Measurements from ENCODE around the gene ARPIN. TPM values are rescaled to one million over a fixed set of nuclear protein-coding genes. Genes with fewer than 3 reads are reported as not detected.
A peak's percentile ranks its signal among the peaks of the same experiment; 100 is the strongest.
"Not testable (repeated sequence)": the region's sequence is repeated elsewhere in the genome, so short reads cannot be mapped to it uniquely, and the experiment has no call there.

The ARPIN gene
- total RNA-seq (2014; rRNA removed; shearing (Covaris generic)) (not detected in 2 replicates), total RNA-seq (2022) (not detected in 2 replicates), Bru-seq, nascent RNA (not detected), BruChase-seq, experiment 1, labeled RNA remaining after a 6-hour chase (percentile 11 among the genes with signal in this experiment), BruChase-seq, experiment 2, labeled RNA remaining after a 2-hour chase (not detected)
- long read RNA-seq: 0 reads

GRCh38 chr15:89912674-89913396 lies at the start of gene ARPIN:
Gene ARPIN (minus strand): TSS chr15:89912952. CDS start chr15:89912835, 117 bp downstream.
- H3K9me3 ChIP-seq (ENCODE audit: low read length): no peaks in the 10 kb centered on the region
- no peaks in the 10 kb centered on the region for H3K36me3 ChIP-seq (ENCODE audit: insufficient read depth, low read length)
- ChIA-PET CTCF (ENCODE audit: unreplicated experiment) (no interaction called here), POLR2A (no interaction called here)
- TF ChIP-seq EZH2phosphoT487 (IDR thresholded peaks at IDR 0.05; ENCODE audit: borderline replicate concordance, low read depth, low read length) (no peak), CTCF (conservative IDR thresholded peaks at IDR 0.05; ENCODE audit: low read length) (no peak)
- H3K79me2 ChIP-seq (ENCODE audit: insufficient read depth, low read depth, low read length): no peaks in the 10 kb centered on the region
- no peak within 1 kb of the TSS for H3K27ac ChIP-seq (ENCODE audit: low read depth, low read length, poor library complexity, severe bottlenecking)
- no peak within 1 kb of the TSS for H2AFZ ChIP-seq (ENCODE audit: low read length)
- no peaks in the 10 kb centered on the region for H4K20me1 ChIP-seq (ENCODE audit: insufficient read depth, low read length)
- DNase-seq (ENCODE audit: low spot score): no peak
- H3K4me1 ChIP-seq (ENCODE audit: insufficient read depth, low read length, poor library complexity, severe bottlenecking): no peaks in the 10 kb centered on the region
- no TSS peak for BruUV-seq (replicated peaks)
- no peaks in the 10 kb centered on the region for H3K9me2 ChIP-seq (ENCODE audit: insufficient read depth, low read length)
- intact Hi-C loops (cut with micrococcal nuclease; ENCODE audit: unreplicated experiment): no loop called here
- no peak within 1 kb of the TSS for H3K4me2 ChIP-seq (ENCODE audit: low read length)
- no peak within 1 kb of the TSS for H3K4me3 ChIP-seq (ENCODE audit: low read depth, low read length, poor library complexity, severe bottlenecking)

DNA sequence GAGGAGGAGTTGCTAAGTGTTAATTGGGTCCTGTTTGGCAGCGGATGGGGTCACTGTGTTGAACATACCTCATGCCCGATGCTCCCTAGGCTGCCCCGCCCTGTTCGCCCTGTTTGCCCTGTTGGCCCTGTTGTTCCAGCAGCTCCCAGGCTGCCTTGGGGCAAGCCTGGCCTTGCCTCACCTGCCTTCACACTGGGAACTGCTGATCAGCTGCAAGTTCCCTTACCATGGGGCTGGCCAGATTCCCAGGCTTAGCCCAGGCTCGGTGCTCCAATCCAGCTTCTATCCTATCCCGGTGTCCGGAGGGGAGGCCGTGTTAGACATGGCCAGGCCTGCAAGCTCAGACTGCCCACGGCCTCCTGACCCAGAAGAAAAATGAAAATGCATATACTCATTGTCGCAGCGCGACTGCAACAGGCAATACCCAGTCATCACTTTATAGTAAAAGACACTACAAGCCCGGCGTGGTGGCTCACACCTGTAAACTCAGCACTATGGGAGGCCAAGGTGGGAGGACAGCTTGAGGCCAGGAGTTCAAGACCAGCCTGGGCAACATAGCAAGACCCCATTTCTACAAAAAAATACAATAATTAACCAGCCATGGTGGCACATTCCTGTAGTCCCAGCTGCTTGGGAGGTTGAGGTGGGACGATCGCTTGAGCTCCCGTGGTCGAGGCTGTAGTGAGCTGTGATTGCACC lies 45.5 kb upstream of the ARPIN start:
- no peaks in the 10 kb centered on the region for H4K20me1 ChIP-seq (ENCODE audit: insufficient read depth, low read length)
- TF ChIP-seq EZH2phosphoT487 (IDR thresholded peaks at IDR 0.05; ENCODE audit: borderline replicate concordance, low read depth, low read length) (no peak), CTCF (conservative IDR thresholded peaks at IDR 0.05; ENCODE audit: low read length) (no peak)
- H3K4me3 ChIP-seq (ENCODE audit: low read depth, low read length, poor library complexity, severe bottlenecking): no peak overlapping the region
- no peaks in the 10 kb centered on the region for H3K79me2 ChIP-seq (ENCODE audit: insufficient read depth, low read depth, low read length)
- intact Hi-C loops (cut with micrococcal nuclease; ENCODE audit: unreplicated experiment): no loop called here
- no peak overlapping the region for H2AFZ ChIP-seq (ENCODE audit: low read length)
- no peaks in the 10 kb centered on the region for H3K9me2 ChIP-seq (ENCODE audit: insufficient read depth, low read length)
- no peaks in the 10 kb centered on the region for H3K9me3 ChIP-seq (ENCODE audit: low read length)
- no peak overlapping the region for H3K27ac ChIP-seq (ENCODE audit: low read depth, low read length, poor library complexity, severe bottlenecking)
- no peak for DNase-seq (ENCODE audit: low spot score)
- CTCF ChIA-PET (ENCODE audit: unreplicated experiment): no interaction called here
- H3K36me3 ChIP-seq (ENCODE audit: insufficient read depth, low read length): no peaks in the 10 kb centered on the region
- POLR2A ChIA-PET: interaction anchor here (0.6 to 1.0 kb wide), 2 partner anchors 13 to 68 kb away, joined by 5 to 9 read pairs; no protein-coding TSS in a partner anchor
- no peaks in the 10 kb centered on the region for H3K4me1 ChIP-seq (ENCODE audit: insufficient read depth, low read length, poor library complexity, severe bottlenecking)
- no peak overlapping the region for H3K4me2 ChIP-seq (ENCODE audit: low read length)
- no TSS peak for BruUV-seq (replicated peaks)

DNA sequence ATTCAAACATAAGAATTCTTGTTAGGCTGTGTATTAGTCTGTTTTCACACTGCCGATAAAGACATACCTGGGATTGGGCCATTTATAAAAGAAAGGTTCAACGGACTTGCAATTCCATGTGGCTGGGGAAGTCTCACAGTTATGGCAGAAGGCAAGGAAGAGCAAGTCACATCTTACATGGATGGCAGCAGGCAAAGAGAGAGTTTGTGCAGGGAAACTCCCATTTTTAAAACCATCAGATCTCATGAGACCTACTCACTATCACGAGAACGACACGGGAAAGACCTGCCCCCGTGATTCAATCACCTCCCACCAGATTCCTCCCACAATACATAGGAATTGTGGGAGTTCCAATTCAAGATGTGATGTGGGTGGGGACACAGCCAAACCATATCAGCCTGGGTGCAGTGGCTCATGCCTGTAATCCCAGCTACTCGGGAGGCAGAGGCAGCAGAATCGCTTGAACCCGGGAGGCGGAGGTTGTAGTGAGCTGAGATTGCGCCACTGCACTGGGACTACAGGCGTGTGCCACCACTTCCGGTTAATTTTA lies 42.8 kb upstream of the ARPIN start:
- POLR2A ChIA-PET; H3K4me3 ChIP-seq (ENCODE audit: low read depth, low read length, poor library complexity, severe bottlenecking); H3K9me3 ChIP-seq (ENCODE audit: low read length); BruUV-seq (replicated peaks); intact Hi-C loops (cut with micrococcal nuclease; ENCODE audit: unreplicated experiment); H3K27ac ChIP-seq (ENCODE audit: low read depth, low read length, poor library complexity, severe bottlenecking); H3K4me1 ChIP-seq (ENCODE audit: insufficient read depth, low read length, poor library complexity, severe bottlenecking); H3K36me3 ChIP-seq (ENCODE audit: insufficient read depth, low read length); H3K9me2 ChIP-seq (ENCODE audit: insufficient read depth, low read length); H4K20me1 ChIP-seq (ENCODE audit: insufficient read depth, low read length); DNase-seq (ENCODE audit: low spot score); CTCF ChIA-PET (ENCODE audit: unreplicated experiment); H3K4me2 ChIP-seq (ENCODE audit: low read length); H3K79me2 ChIP-seq (ENCODE audit: insufficient read depth, low read depth, low read length); H2AFZ ChIP-seq (ENCODE audit: low read length): not testable (repeated sequence)

All from OCI-LY7 (cell line).